Ishikawa (cell line): ENCODE measurements around the gene FOXC1.

Experiments
- CEBPB ChIP-seq: IDR thresholded peaks from 2 replicates; pipeline ENCODE4 v1.6.1; 2012
- CREB1 ChIP-seq: IDR thresholded peaks from 2 replicates; pipeline ENCODE4 v1.6.1; 2012; ENCODE audit warnings: low read depth
- EGR1 ChIP-seq: IDR thresholded peaks from 2 replicates; pipeline ENCODE4 v1.6.1; 2012
- EP300 ChIP-seq: IDR thresholded peaks from 2 replicates; pipeline ENCODE4 v1.6.1; 2012; ENCODE audit warnings: borderline replicate concordance
- FOXM1 ChIP-seq: IDR thresholded peaks from 2 replicates; pipeline ENCODE4 v1.6.1; 2012; ENCODE audit warnings: low read depth, borderline replicate concordance
- MAX ChIP-seq: IDR thresholded peaks from 2 replicates; pipeline ENCODE4 v1.6.1; 2012
- NFIC ChIP-seq: IDR thresholded peaks from 2 replicates; pipeline ENCODE4 v1.6.1; 2012
- RAD21 ChIP-seq: IDR thresholded peaks from 2 replicates; pipeline ENCODE4 v1.6.1; 2012; ENCODE audit warnings: low read depth
- REST ChIP-seq: IDR thresholded peaks from 2 replicates; pipeline ENCODE4 v1.6.1; 2012; ENCODE audit warnings: low read depth, mild to moderate bottlenecking
- TAF1 ChIP-seq: IDR thresholded peaks from 2 replicates; pipeline ENCODE4 v1.6.1; 2012; ENCODE audit warnings: low read depth, mild to moderate bottlenecking
- TCF12 ChIP-seq: IDR thresholded peaks from 2 replicates; pipeline ENCODE4 v1.6.1; 2012; ENCODE audit warnings: low read depth
- TEAD4 ChIP-seq: IDR thresholded peaks from 2 replicates; pipeline ENCODE4 v1.6.1; 2012
- USF1 ChIP-seq: IDR thresholded peaks from 2 replicates; pipeline ENCODE4 v1.6.1; 2012
- YY1 ChIP-seq: IDR thresholded peaks from 2 replicates; pipeline ENCODE4 v1.6.1; 2012; ENCODE audit warnings: low read depth
- ZBTB7A ChIP-seq: IDR thresholded peaks from 2 replicates; pipeline ENCODE4 v1.6.1; 2012; ENCODE audit warnings: low read depth

Gene FOXC1

DNA sequence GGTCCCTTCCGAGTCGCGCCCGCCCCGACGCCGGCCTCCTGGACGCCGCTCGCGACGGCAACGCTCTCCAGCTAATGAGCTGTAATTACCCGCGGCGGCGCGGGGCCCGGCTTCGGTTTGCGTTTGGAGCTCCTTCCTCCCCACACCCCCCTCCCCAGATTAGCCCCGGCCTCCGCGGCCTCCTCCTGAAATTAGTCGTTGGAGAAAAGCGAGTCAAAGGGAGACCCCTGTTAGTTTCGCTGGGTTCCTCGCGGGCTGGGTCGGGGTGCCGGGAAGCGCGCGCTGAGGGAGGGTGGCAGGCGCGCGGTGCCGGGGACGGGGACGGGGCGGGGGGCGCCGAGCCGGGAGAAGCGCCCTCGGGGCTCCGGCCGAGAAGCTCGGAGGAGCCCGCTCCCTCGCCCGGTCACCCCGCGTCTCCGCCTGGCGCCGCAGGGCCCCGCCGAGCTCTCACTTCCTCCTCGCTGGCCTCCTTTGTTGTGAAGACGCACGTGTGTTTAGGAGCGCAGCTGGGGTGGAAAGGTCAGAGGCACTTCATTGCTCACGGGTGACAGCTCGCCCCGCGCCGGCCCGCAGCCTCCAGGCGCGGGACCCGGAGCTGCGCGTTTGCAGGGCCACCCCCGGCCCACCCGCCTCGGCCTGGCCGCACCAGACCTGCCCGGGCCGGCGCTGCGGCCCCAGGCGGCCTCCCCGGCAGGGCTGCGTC lies 4.9 kb downstream of the FOXC1 start:
- no peak for TF ChIP-seq MAX
- TF ChIP-seq USF1, result no peak
- no peak for TF ChIP-seq ZBTB7A
- TF ChIP-seq RAD21, result no peak
- TF ChIP-seq EGR1, result no peak
- no peak for TF ChIP-seq TEAD4
- no peak for TF ChIP-seq TCF12
- no peak for TF ChIP-seq REST
- no peak for TF ChIP-seq NFIC
- no peak for TF ChIP-seq CEBPB
- no peak for TF ChIP-seq YY1
- TF ChIP-seq TAF1, result no peak
- TF ChIP-seq EP300, result no peak
- TF ChIP-seq FOXM1, result no peak
- no peak for TF ChIP-seq CREB1

DNA sequence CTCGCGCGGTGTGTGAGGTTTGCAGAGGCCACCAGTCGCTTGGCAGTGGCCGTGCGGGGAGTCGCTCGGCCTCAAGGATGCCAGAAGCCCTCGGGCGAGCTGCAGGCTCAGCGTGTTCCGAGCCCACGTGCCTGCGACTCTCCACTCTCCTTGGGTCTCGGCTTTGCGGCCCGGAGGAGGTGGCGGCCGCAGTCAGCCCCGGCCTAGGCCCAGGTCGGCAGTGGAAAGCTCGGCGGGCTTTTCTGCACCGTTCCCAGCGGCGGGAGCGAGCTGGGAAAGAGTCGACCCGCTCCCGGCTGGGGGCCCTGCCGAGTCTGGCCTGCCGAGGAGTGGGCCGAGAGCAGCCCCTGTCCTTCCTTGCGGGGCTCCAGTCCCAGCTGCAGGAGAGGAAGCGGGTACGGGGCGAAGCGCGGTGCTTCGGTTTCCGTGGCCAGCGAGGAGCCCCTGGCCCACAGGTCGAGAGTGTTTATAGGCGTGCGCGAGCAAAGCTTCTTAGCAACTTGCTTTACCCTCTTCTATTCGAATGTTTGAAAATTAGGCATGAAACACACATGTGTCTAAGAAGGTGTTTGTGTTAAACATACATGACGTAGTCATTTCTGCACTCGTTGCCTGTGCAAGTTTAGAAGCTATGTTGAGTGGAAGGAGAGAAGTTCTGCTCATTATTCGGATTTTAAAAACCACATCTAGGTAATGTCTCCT lies 5.6 kb downstream of the FOXC1 start:
- TF ChIP-seq ZBTB7A (no peak), TAF1 (no peak), YY1 (no peak), NFIC (no peak), MAX (no peak), CREB1 (no peak), RAD21 (no peak), TCF12 (no peak), EGR1 (no peak), TEAD4 (no peak), USF1 (no peak), EP300 (no peak), REST (no peak), CEBPB (no peak), FOXM1 (no peak)

GRCh38 chr6:1615853-1616420 lies 6.2 kb downstream of the FOXC1 start:
- TF ChIP-seq USF1 (no peak), TCF12 (no peak), CEBPB (no peak), YY1 (no peak), ZBTB7A (no peak), RAD21 (no peak), NFIC (no peak)

- TF ChIP-seq USF1 (no peak), FOXM1 (no peak)
Observed at GRCh38 chr6:1616701-1617463, 7.2 kb downstream of the FOXC1 start.
